ENCODE results near the gene SH2B2. TPM values are rescaled to one million over a fixed set of nuclear protein-coding genes. Genes with fewer than 3 reads are reported as not detected.

Gene SH2B2
- total and polyA plus RNA-seq, 2 experiments from 2014 or later: 0.86 to 1.1 TPM

GRCh38 chr7:102295346-102296178 lies 8.9 kb downstream of the SH2B2 start:
- WGBS, 2 experiments (ENCODE audit: low coverage in 1 of 2, low lambda C conversion rate in 2 of 2, missing lambda C conversion rate in 2 of 2): 76 to 81% methylated on average over 9 to 12 of the region's 12 CpGs
- in situ Hi-C loops (cut with MboI): no loop called here

GRCh38 chr7:102296179-102296438 lies 9.4 kb downstream of the SH2B2 start:
- H3K27ac ChIP-seq: no peak overlapping the region
- in situ Hi-C loops (cut with MboI): no loop called here
- DNase-seq: no peak
- H3K79me2 ChIP-seq (ENCODE audit: insufficient read depth): no peaks in the 10 kb centered on the region
- H3K4me1 ChIP-seq (ENCODE audit: insufficient read depth): no peaks in the 10 kb centered on the region
- H3K9me2 ChIP-seq (ENCODE audit: insufficient read depth): no peaks in the 10 kb centered on the region
- no peaks in the 10 kb centered on the region for H3K36me3 ChIP-seq (ENCODE audit: low read depth)
- H2AFZ ChIP-seq: no peak overlapping the region
- no peak overlapping the region for H3K4me3 ChIP-seq
- no peaks in the 10 kb centered on the region for H3F3A ChIP-seq (ENCODE audit: insufficient read depth)
- H3K4me2 ChIP-seq (ENCODE audit: unreplicated experiment): no peak overlapping the region
- H3K9me3 ChIP-seq (ENCODE audit: low read depth): no peaks in the 10 kb centered on the region
- no peak overlapping the region for H3K9ac ChIP-seq
- H3K27me3 ChIP-seq (replicated peaks; ENCODE audit: insufficient read depth): 0 out of 2 replicates have a peak, but pooled peaks cover 9% of the 10 kb centered on the region
- H4K20me1 ChIP-seq (ENCODE audit: insufficient read depth): no peaks in the 10 kb centered on the region
- TF ChIP-seq EZH2phosphoT487 (IDR thresholded peaks at IDR 0.05; ENCODE audit: insufficient read depth, low read depth): no peak
- no peak for TF ChIP-seq EZH2 (IDR thresholded peaks at IDR 0.05; ENCODE audit: insufficient read depth, poor library complexity, severe bottlenecking)
- WGBS, 2 experiments (ENCODE audit: low coverage in 1 of 2, low lambda C conversion rate in 2 of 2, missing lambda C conversion rate in 2 of 2): 78 to 84% methylated on average over 6 of the region's 6 CpGs

More at GRCh38 chr7:102295346-102296178, 8.9 kb downstream of the SH2B2 start:
- Histone ChIP-seq H3K9ac (no peak overlapping the region), H2AFZ (no peak overlapping the region), H4K20me1 (ENCODE audit: insufficient read depth) (no peaks in the 10 kb centered on the region), H3K27ac (no peak overlapping the region), H3K36me3 (ENCODE audit: low read depth) (no peaks in the 10 kb centered on the region), H3K79me2 (ENCODE audit: insufficient read depth) (no peaks in the 10 kb centered on the region), H3K4me3 (no peak overlapping the region), H3K27me3 (replicated peaks; ENCODE audit: insufficient read depth) (0 out of 2 replicates have a peak, but pooled peaks cover 9% of the 10 kb centered on the region), H3F3A (ENCODE audit: insufficient read depth) (no peaks in the 10 kb centered on the region), H3K4me1 (ENCODE audit: insufficient read depth) (no peaks in the 10 kb centered on the region), H3K9me3 (ENCODE audit: low read depth) (no peaks in the 10 kb centered on the region), H3K9me2 (ENCODE audit: insufficient read depth) (no peaks in the 10 kb centered on the region), H3K4me2 (ENCODE audit: unreplicated experiment) (no peak overlapping the region)
- no peak for TF ChIP-seq EZH2 (IDR thresholded peaks at IDR 0.05; ENCODE audit: insufficient read depth, poor library complexity, severe bottlenecking)
- no peak for TF ChIP-seq EZH2phosphoT487 (IDR thresholded peaks at IDR 0.05; ENCODE audit: insufficient read depth, low read depth)
- no peak for DNase-seq

- WGBS, 2 experiments (ENCODE audit: low coverage in 1 of 2, low lambda C conversion rate in 2 of 2, missing lambda C conversion rate in 2 of 2): 86 to 89% methylated on average over 7 of the region's 7 CpGs
- no peaks in the 10 kb centered on the region for H4K20me1 ChIP-seq (ENCODE audit: insufficient read depth)
- H3K4me3 ChIP-seq: no peak overlapping the region
- TF ChIP-seq EZH2phosphoT487 (IDR thresholded peaks at IDR 0.05; ENCODE audit: insufficient read depth, low read depth): no peak
- TF ChIP-seq EZH2 (IDR thresholded peaks at IDR 0.05; ENCODE audit: insufficient read depth, poor library complexity, severe bottlenecking): no peak
- H3K4me2 ChIP-seq (ENCODE audit: unreplicated experiment): no peak overlapping the region
- H3K27ac ChIP-seq: no peak overlapping the region
- H3K9me2 ChIP-seq (ENCODE audit: insufficient read depth): no peaks in the 10 kb centered on the region
- no peak for DNase-seq
- no peaks in the 10 kb centered on the region for H3K4me1 ChIP-seq (ENCODE audit: insufficient read depth)
- in situ Hi-C loops (cut with MboI): no loop called here
- H2AFZ ChIP-seq: no peak overlapping the region
- 0 out of 2 replicates have a peak, but pooled peaks cover 9% of the 10 kb centered on the region for H3K27me3 ChIP-seq (replicated peaks; ENCODE audit: insufficient read depth)
- H3K9ac ChIP-seq: no peak overlapping the region
- H3F3A ChIP-seq (ENCODE audit: insufficient read depth): no peaks in the 10 kb centered on the region
- H3K36me3 ChIP-seq (ENCODE audit: low read depth): no peaks in the 10 kb centered on the region
- no peaks in the 10 kb centered on the region for H3K9me3 ChIP-seq (ENCODE audit: low read depth)
- H3K79me2 ChIP-seq (ENCODE audit: insufficient read depth): no peaks in the 10 kb centered on the region
Measured at GRCh38 chr7:102296514-102296913, 9.8 kb downstream of the SH2B2 start.

- H3K4me1 ChIP-seq (ENCODE audit: insufficient read depth): no peaks in the 10 kb centered on the region
- H3K9me2 ChIP-seq (ENCODE audit: insufficient read depth): no peaks in the 10 kb centered on the region
- TF ChIP-seq EZH2 (IDR thresholded peaks at IDR 0.05; ENCODE audit: insufficient read depth, poor library complexity, severe bottlenecking): no peak
- TF ChIP-seq EZH2phosphoT487 (IDR thresholded peaks at IDR 0.05; ENCODE audit: insufficient read depth, low read depth): no peak
- in situ Hi-C loops (cut with MboI): no loop called here
- no peak overlapping the region for H3K9ac ChIP-seq
- no peaks in the 10 kb centered on the region for H3F3A ChIP-seq (ENCODE audit: insufficient read depth)
- DNase-seq: no peak
- 0 out of 2 replicates have a peak, but pooled peaks cover 9% of the 10 kb centered on the region for H3K27me3 ChIP-seq (replicated peaks; ENCODE audit: insufficient read depth)
- H3K36me3 ChIP-seq (ENCODE audit: low read depth): no peaks in the 10 kb centered on the region
- H3K27ac ChIP-seq: no peak overlapping the region
- H4K20me1 ChIP-seq (ENCODE audit: insufficient read depth): no peaks in the 10 kb centered on the region
- no peak overlapping the region for H3K4me3 ChIP-seq
- no peaks in the 10 kb centered on the region for H3K79me2 ChIP-seq (ENCODE audit: insufficient read depth)
- no peak overlapping the region for H2AFZ ChIP-seq
- 77 to 78% methylated on average over 10 of the region's 10 CpGs for WGBS, 2 experiments (ENCODE audit: low coverage in 1 of 2, low lambda C conversion rate in 2 of 2, missing lambda C conversion rate in 2 of 2)
- no peaks in the 10 kb centered on the region for H3K9me3 ChIP-seq (ENCODE audit: low read depth)
- no peak overlapping the region for H3K4me2 ChIP-seq (ENCODE audit: unreplicated experiment)
Measured at GRCh38 chr7:102297487-102298218, 11.0 kb downstream of the SH2B2 start.
